ENCODE results near the gene DTYMK.
A peak's percentile ranks its signal among the peaks of the same experiment; 100 is the strongest.

GRCh38 chr2:241701399-241702154, 15.0 kb upstream of the DTYMK start, which contains the start of gene ING5:
- peak; percentile 91 for TF ChIP-seq POLR2A (IDR thresholded peaks at IDR 0.05)
- no peak for TF ChIP-seq CTCF (IDR thresholded peaks at IDR 0.05)
